GM18519 (cell line): Measurements from ENCODE around the gene TMEM106C.

Experiments
- ATAC-seq: cut with Tn5 transposase; IDR thresholded peaks from one replicate; pipeline ENCODE4 v1.9.1; 2021; ENCODE audit warnings: mild to moderate bottlenecking, moderate library complexity; ENCODE audit not compliant: unreplicated experiment, low FRiP score

TMEM106C gene, protein sequence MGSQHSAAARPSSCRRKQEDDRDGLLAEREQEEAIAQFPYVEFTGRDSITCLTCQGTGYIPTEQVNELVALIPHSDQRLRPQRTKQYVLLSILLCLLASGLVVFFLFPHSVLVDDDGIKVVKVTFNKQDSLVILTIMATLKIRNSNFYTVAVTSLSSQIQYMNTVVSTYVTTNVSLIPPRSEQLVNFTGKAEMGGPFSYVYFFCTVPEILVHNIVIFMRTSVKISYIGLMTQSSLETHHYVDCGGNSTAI

DNA sequence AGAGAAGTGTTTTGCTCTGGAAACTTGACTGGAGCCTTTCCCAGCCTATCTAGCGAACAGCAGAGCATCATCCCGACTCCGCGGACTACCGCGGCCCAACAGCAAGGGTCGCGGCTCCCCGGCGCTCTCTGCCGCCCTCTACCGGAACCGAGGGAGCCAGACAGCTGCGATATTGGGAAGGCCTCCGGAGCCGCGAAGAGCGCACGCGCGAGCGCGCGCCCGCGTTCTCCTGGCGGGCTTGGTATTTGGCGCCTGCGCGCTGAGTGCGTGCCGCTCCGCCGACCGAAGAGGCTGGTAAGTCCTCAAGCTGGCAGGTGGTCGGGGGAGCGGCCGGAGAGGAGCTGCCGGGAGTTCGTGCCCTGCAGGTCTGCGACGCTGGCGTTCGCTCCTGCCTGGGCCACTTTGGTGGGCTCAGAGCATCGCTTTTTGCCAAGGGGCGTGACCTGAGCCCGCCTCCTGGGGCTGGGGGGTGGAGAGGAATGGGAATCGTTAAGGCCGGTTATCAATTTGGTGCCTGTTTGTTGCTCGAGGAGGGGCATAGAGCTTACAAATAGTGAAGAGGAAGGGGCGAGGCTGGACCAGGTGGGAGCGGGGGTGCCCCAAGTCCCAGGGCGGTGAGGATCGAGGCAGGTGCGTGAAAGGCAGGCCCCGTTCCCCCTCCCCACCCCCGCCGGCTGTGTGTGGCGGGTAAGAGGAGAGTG is at the start of gene TMEM106C:
TSS of gene TMEM106C (plus strand) at position 257 of the 701 bp plus-strand sequence. CDS start 641 bp downstream, outside the sequence.
- ATAC-seq: peak; percentile 69

DNA sequence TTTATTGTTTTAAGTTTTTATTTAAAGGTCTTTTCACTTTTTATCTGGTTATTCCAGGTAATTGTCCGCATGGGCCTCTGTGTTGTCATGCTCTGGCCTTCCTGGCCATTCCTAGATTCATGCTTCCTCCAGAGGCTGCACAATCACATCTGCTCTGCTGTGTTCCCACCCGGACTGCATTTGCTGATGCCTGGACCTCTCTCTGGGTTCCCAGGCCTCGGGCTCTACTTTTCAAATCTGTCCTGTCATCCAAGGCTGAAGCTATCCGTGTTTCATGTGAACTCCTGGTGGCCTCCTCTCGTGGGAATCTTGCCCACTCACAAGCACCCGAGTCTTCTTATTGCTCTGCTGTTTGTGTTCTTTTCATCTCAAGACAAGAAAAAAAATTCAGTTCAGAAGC is 42.5 kb upstream of the TMEM106C start:
- ATAC-seq: no peak

DNA sequence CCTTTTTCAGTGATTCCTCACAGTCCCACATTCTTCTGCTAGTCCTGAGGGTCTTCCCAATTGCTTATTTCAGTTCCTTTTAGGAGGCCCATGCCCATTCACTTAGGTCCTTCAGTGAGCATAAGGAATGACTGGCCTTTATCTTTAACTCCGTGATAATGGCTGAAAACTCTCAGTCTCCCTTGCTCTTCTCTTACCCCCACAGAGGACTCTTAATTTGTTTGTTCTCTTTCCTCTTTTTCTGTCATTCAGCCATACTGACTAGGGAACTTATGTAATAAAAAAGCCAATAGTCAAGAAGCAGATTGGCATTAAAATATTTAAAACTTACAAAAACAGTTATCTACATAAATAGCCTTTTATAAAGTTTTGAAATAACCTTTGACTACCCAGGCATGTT is 41.5 kb upstream of the TMEM106C start:
- ATAC-seq: no peak

DNA sequence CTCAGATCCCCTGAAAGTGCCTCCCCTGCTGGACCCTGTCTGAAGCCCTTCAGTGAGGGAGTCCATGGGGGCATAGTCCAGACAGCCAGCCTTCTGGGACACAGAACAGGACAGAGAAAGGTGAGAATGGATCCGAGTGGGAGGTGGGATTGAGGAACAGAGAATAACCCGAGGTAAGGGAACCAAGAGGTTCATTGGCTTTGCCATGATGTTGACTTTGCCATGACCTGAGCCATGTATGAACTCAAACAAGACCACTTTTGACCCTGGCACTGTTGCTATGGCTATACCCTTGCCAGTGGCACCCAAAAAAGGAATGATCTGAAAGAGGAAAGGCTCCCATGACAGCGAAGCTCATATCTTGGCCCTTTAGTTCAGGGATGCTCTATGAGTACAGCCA is 36.0 kb upstream of the TMEM106C start:
- no peak for ATAC-seq

DNA sequence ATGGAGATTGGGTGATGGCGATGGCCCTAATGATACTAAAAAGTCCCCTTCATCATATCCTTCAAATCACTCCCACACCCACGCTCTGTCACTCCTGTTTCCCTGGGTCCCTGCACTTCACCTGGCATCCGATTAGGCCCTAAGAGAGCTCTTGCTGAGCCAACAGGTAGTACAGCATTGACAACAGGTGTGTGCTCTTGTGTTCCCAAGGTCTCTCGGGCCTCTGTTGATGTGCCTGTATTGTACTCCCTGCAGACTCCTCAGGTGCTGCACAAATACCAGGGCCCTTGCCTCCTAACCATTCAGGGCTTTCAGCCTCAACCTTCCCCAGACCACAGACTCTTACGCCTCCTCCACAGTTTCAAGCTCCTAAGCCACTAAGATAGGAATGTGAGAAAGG is 32.8 kb upstream of the TMEM106C start:
- no peak for ATAC-seq

DNA sequence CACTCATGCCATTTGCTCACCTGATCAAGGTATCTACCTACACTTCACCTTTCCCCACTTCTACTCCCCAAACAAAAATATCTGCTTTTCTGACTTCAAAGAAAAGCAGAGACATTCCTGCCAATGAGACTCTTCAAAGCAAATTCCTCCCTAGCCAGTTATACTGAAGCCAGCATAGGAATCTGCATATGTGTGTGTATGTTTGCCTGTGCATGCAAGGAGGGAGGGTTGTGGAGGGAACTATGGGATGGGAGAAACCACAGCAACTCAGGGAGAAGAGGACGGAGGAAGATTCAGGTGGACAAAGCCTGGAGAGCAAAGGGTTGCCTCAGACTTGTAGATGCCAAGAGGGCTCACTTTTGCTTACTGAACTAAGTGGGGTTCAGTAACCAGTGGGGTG is 32.2 kb upstream of the TMEM106C start:
- no peak for ATAC-seq

DNA sequence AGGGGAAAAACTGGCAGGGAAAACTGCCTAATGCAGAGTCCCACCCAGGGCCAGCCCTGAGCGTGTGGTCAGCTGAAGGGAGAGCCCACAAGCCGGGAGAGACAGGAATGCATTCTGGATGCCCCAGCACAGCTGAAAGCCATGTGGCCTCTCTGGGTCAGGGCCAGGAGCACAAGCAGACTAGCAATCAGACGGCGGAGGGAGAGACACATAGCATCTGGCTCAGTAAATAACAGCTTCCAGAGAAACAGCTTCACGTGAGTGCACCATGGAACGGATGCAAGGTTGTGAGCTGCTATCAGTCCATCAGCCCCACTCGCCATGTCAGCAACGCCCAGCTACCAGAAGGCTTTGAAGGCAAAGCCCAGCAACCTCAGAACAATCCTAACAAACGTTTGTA is 28.2 kb upstream of the TMEM106C start:
- ATAC-seq: no peak

DNA sequence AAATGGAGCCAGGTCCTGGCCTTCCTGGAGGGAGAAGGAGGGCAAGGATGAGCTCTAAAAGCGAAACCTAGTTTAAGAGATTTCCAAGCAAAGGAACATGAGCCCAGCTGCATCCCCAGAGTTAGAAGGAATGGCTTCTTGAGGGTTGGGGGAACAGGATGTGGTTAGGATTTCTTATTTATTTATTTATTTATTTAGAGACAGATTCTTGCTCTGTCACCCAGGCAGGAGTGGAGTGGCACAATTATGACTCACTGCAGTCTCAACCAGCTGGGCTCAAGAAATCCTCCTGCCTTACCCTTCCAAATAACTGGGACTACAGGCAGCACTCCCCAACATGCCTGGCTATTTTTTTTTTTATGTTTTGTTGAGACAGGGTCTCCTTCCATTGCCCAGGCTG is 25.3 kb upstream of the TMEM106C start:
- ATAC-seq: no peak

DNA sequence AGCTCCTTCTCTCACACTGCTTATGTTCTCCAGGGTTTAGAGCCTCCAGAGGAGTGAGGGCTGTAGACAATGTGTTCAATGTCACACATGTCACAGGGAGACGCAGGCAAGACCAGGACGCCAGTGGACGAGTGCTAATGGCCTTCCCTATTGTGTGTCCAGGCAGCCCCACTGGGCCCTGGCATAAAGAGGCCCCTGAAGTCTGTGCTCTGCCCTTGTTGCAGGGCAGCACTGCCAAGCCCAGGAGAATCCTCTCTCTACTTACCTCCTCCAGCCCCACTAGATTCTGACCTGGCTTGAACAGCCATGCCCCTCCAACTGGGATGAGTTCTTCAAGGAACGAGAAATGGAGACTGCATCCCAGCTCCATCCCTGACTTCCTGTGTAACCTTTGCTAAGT is 24.8 kb upstream of the TMEM106C start:
- ATAC-seq: no peak

DNA sequence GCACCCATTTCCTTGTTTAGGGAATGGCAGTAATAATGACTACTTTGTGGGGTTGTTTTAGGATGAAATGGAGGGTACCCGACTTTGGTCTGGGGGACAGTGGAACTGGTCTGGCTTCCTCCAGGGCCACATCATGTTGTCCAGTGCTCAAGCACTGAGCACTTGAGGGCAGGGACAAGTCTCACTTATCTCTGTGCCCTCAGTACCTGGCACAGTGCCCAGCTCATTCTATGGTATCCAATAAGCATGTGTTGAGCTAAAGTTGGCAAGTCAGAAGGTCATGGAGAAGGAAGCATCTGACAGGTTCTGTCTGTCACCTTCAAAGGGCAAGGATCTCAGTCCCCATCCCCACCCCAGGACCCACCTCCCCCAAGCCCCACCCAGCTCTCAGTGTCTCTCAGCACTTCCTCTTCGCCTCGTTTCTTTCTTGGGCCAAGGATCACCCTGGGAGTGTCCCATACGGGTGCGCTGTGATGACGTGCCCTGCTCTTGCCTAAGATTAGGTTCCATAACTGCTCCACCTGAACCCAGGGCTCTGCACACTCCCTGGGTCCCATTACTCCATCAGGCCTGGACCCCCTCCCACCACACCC is 24.3 kb upstream of the TMEM106C start:
- no peak for ATAC-seq

DNA sequence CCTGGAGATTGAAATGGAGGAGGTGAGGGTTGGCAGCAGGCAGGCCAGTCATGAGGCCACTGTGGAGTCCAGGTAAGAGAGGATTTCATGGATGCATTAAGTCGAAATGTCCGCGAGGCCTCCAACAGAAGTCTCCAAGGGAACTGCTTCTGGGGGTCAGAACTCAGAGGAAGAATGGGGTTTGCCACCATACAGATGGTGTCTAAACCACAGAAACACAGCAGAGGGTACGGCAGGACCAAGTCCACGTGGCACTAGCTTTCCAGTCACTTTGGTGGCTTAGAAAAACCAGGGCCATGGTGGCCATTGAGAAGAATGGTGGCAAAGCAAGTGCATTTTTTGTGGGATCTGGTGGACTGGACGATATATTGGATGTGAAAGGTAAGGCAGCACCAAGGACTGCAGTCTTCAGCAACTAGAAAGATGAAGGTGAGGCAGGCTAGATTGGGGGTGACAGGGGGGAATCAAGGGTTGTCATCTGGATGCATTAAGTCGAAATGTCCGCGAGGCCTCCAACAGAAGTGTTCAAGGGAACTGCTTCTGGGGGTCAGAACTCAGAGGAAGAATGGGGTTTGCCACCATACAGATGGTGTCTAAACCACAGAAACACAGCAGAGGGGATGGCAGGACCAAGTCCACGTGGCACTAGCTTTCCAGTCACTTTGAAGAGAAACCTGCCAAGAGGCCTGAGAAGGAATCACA is 22.5 kb upstream of the TMEM106C start:
- ATAC-seq: no peak

DNA sequence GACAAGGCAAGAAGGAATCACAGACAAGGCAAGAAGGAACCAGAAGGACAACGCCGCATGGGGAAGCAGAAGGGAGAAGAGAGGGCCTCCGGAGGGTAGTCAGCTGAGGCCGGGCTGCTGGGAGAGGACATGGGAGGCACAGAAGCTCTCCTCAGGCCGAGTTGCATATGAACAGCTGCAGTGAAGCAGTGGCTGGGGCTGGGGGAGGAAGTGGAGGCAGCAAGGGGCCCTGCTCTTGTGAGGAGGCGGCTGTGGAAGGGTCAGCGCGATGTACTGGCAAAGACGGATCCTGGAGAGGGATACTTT is 22.0 kb upstream of the TMEM106C start:
- no peak for ATAC-seq

DNA sequence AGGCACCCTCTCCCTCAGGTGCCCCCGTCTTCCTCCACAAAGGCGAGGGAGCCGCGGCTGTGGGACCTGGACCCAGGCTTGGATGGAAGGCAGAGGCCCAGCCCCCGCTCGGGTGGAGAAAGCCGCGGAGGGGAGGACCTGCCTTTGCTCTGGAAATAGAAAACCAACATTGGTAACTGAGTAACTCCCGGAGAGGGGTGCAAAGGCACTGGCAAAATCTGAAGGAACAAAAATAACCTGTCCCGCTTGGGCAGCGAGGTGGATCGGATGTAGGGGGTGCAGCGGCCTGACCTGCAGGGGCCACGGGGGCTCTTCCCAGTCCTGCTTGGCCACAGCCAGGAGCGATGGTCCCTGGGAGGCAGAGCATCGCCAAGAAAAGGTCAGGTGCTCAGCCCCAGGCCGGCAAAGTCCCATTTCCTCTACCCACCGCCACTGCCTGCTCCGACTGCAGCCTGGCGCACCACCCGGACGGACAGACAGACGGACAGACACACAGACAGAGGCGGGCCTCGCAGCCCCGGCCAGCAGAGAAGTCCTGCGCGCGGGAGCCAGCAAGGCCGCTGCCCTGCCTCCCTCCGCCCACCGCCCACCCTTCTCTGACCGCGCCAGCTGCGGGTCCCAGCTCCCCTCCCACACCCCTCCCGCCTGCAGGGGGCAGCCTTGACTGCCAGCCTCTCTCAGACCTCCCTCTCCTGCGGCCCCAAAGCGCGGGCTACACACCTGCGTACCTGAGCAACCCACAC is 21.4 kb upstream of the TMEM106C start:
- ATAC-seq: no peak

DNA sequence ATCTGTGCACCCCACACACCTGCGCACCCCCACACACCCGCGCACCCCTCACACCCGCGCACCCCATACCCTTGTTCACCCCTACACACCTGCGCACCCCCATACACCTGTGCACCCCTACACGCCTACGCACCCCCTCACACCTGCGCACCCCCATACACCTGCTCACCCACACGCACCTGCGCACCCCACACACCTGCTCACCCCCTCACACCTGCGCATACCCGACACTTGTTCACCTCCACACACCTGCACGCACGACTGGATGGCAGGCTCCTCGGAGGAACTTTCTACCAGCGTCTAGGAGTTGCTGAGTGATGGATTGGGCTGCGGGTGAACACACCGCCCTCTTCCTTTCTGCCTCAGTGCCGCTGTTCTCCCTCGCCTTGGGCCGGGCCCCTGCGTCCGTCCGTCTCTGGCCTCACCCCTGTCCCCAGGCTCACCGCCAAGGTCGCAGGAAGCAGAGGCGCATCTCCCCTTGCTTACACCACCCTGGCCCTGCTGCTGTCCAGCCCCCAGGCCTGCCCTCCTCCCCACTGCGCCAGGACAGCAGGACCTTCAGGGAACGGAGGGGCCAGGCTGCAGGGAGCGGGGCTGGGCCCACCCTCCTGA is 20.7 kb upstream of the TMEM106C start:
- no peak for ATAC-seq

DNA sequence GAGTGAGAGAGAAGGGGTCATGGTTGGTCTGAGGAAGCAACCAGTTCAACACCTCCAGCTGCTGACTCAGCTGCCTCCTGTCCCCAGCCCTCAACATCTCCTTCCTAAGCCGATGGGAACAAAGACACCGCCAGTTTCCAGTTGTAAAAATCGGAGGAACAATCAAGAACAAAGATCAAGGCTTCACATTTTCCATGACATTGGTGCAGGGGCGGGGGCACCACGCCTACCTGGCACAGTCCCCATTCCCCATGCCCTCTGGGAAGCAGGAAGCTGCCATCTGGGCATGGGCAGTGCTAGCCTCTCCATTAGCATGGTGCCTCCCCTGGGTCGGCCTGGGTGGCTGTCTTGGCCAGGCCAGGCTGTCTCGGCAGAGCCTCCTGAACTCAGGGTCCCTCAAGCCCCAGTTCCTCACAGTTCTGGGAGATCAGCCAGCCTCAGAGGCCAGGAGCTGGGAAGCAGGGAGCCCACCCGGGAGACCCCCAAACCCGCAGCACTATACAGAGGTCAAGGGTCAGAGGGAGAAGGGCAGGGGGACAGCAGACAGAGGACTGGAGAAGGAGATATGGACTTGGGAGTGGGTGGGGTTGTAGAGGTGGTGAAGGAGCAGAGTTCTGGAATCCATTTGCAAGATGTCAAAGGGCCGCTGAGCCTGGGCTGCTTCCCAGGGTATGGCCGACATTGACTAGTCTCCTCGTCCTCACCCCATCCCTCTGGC is 19.6 kb upstream of the TMEM106C start:
- no peak for ATAC-seq

DNA sequence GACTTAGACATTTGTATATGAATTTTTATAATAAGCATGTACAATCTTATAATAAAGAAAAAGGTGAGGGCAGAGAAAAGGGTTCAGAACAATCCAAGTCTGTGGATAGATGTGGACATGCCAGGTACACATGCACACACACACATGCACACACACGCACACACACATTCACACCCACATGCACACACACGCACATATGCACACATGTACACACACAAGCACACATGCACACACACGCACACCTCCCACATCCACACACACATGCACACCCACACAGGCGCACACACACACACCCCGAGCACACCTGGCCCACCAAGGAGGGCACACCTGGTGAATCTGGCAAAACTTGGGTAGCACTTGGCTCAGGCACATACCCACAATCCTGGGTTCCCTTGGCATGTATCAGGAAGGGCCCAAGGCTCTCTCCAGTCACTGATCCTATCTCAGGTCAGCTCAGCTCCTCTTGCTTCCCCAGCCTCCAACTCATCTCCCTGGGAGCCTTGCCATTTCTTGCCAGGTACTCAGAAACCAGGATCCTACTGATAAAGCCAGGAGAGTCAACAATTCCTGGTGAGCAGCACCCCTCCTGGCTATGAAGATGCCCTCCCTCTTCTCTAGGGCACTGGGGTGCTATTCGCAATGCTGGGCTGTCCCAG is 18.6 kb upstream of the TMEM106C start:
- ATAC-seq: no peak

DNA sequence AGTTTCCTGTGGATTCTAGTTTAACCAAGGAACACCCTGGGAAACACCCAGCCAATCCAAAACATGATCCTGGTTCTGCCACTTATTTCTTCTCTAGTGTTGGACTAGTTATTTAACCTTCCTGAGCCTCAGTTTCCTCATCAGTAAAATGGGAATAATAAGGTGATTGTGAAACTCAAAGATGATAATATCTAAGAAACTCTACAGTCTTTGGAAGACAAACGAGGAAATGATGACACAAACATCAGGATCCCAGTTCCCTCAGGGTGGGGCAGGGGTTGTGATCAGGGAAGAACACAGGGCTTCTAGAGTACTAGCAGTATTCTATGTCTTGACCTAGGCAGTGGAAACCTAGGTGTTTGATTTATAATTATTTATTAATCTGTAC is 18.1 kb upstream of the TMEM106C start:
- no peak for ATAC-seq

DNA sequence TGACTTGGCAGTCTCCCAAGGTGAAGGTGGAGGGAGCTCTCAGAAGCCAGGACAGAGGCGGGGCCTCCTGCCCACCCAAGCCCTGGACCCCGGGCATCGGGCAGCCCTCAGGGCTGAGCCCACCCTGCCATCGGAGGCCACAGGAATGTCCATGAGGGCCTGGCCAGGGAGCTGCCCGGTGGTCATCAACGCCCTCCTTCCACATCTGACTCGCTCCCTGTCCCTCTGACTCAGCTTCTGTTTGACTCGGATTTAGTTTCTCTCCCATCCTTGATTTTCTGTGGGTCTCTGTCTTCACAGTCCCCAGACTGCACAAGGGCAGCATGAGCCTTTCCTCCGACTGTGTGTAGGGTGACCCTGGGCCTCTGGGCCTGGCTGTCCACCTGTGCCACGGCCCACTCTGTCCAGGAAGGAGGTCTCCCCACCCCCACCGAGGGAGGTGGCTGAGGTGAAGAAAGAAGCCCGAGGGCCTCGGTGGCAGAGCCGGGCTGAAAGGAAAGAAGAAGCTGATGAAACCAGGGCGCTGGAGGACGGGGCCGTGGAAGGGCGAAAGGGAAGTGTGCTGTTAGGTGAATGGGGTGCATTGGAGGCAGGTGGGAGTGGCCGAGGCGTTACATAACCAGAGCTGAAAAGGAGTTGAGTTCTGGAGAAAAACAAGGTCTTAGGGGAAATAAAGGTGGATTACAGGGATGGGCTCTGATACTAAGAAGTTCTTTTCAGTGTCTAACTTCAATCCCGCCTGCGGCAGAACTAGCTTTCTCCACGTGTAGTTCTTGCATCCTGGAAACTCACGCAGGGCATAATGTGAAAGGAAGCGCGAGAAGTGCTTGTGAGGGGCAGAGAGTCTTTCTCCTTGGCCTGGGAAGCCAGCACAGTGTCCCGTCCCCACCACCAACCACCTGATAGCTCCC is 16.7 kb upstream of the TMEM106C start:
- ATAC-seq: no peak
